WTC11 (cell line): Measurements from ENCODE around the gene UNC50. TPM values are rescaled to one million over a fixed set of nuclear protein-coding genes. Genes with fewer than 3 reads are reported as not detected.

Experiments used
- ATAC-seq: fragments of 200-7000 bp; cut with Tn5 transposase; 2 replicates; pipeline ENCODE4 v1.10.0; 2021; ENCODE audit warnings: mild to moderate bottlenecking, moderate library complexity
- CTCF ChIA-PET: fragments of 300-600 bp; sonication (Branson Sonifier 250); formaldehyde crosslinking; loops from one replicate; lab custom pipeline; 2021; ENCODE audit warnings: antibody characterized with exemption; lab: Charles Lee
- POLR2A ChIA-PET: fragments of 350-600 bp; sonication (Branson Sonifier 250); formaldehyde crosslinking; loops from one replicate; lab custom pipeline; 2021; ENCODE audit warnings: antibody characterized with exemption; lab: Charles Lee
- DNase-seq: peaks from one replicate; pipeline ENCODE4 v3.0.0; 2021; ENCODE audit warnings: low spot score
- H3K27ac Mint-ChIP-seq: 2 replicates; pipeline ENCODE4 v1.8.0; 2021; ENCODE audit warnings: mixed read lengths
- H3K27me3 Mint-ChIP-seq: 2 replicates; pipeline ENCODE4 v1.8.0; 2021; ENCODE audit warnings: low read depth, mild to moderate bottlenecking, moderate library complexity, mixed read lengths
- H3K36me3 Mint-ChIP-seq: 2 replicates; pipeline ENCODE4 v1.8.0; 2021; ENCODE audit warnings: mixed read lengths
- H3K4me1 Mint-ChIP-seq: 2 replicates; pipeline ENCODE4 v1.8.0; 2022; ENCODE audit warnings: mixed read lengths
- H3K4me3 Mint-ChIP-seq: 2 replicates; pipeline ENCODE4 v1.8.0; 2021; ENCODE audit warnings: mild to moderate bottlenecking, moderate library complexity, mixed read lengths
- H3K9me3 Mint-ChIP-seq: 2 replicates; pipeline ENCODE4 v1.8.0; 2021; ENCODE audit warnings: mixed read lengths
- AFF4 ChIP-seq: sonication (generic); formaldehyde crosslinking; IDR thresholded peaks from 2 replicates; pipeline ENCODE4 v1.8.1; 2023; ENCODE audit warnings: mild to moderate bottlenecking, missing genetic modification reagents, borderline replicate concordance
- CTCF ChIP-seq: fragments of 200-600 bp; IDR thresholded peaks from 2 replicates; pipeline ENCODE4 v1.8.0; 2022; ENCODE audit warnings: antibody characterized with exemption
- FOXJ3 ChIP-seq: sonication (generic); formaldehyde crosslinking; IDR thresholded peaks from 2 replicates; pipeline ENCODE4 v1.9.0; 2021; ENCODE audit warnings: missing genetic modification reagents, mild to moderate bottlenecking, borderline replicate concordance
- IRF1 ChIP-seq: sonication (generic); formaldehyde crosslinking; IDR thresholded peaks from 2 replicates; pipeline ENCODE4 v1.8.0; 2023; ENCODE audit warnings: missing genetic modification reagents
- IRF2 ChIP-seq: sonication (generic); formaldehyde crosslinking; IDR thresholded peaks from 2 replicates; pipeline ENCODE4 v1.8.0; 2022; ENCODE audit warnings: low read depth, missing genetic modification reagents, borderline replicate concordance
- MLX ChIP-seq: sonication (generic); formaldehyde crosslinking; IDR thresholded peaks from 2 replicates; pipeline ENCODE4 v1.8.1; 2023; ENCODE audit warnings: mild to moderate bottlenecking, missing genetic modification reagents, moderate library complexity
- NFE2L1 ChIP-seq: sonication (generic); formaldehyde crosslinking; IDR thresholded peaks from 2 replicates; pipeline ENCODE4 v1.8.1; 2023; ENCODE audit warnings: missing genetic modification reagents
- NR1H2 ChIP-seq: sonication (generic); formaldehyde crosslinking; IDR thresholded peaks from 2 replicates; pipeline ENCODE4 v1.9.0; 2021; ENCODE audit warnings: mild to moderate bottlenecking, moderate library complexity, missing genetic modification reagents
- PREB ChIP-seq: sonication (generic); formaldehyde crosslinking; IDR thresholded peaks from 2 replicates; pipeline ENCODE4 v1.8.1; 2022; ENCODE audit warnings: mild to moderate bottlenecking, missing genetic modification reagents, moderate library complexity, borderline replicate concordance
- RORB ChIP-seq: fragments of 250-450 bp; sonication (Bioruptor Pico); IDR thresholded peaks from 2 replicates; pipeline ENCODE4 v1.9.0; 2021; ENCODE audit warnings: mild to moderate bottlenecking
- SOX15 ChIP-seq: fragments of 250-450 bp; sonication (Bioruptor Pico); IDR thresholded peaks from 2 replicates; pipeline ENCODE4 v1.9.0; 2021; ENCODE audit warnings: mild to moderate bottlenecking
- SP1 ChIP-seq: sonication (generic); formaldehyde crosslinking; conservative IDR thresholded peaks from 2 replicates; pipeline ENCODE4 v1.8.1; 2022; ENCODE audit warnings: missing genetic modification reagents
- TCF7 ChIP-seq: sonication (generic); formaldehyde crosslinking; IDR thresholded peaks from 2 replicates; pipeline ENCODE4 v1.8.0; 2022; ENCODE audit warnings: mild to moderate bottlenecking, low read depth, missing genetic modification reagents, moderate library complexity
- TEAD4 ChIP-seq: sonication (generic); formaldehyde crosslinking; IDR thresholded peaks from 2 replicates; pipeline ENCODE4 v1.8.0; 2022; ENCODE audit warnings: mild to moderate bottlenecking, missing genetic modification reagents
- ZBTB21 ChIP-seq: sonication (generic); formaldehyde crosslinking; IDR thresholded peaks from 2 replicates; pipeline ENCODE4 v1.8.1; 2023; ENCODE audit warnings: mild to moderate bottlenecking, missing genetic modification reagents, borderline replicate concordance
- ZBTB43 ChIP-seq: sonication (generic); formaldehyde crosslinking; IDR thresholded peaks from 2 replicates; pipeline ENCODE4 v1.8.1; 2023; ENCODE audit warnings: mild to moderate bottlenecking, missing genetic modification reagents
- ZNF263 ChIP-seq: sonication (generic); formaldehyde crosslinking; IDR thresholded peaks from 2 replicates; pipeline ENCODE4 v1.8.1; 2022; ENCODE audit warnings: low read depth, mild to moderate bottlenecking, moderate library complexity, missing genetic modification reagents
- ZNF396 ChIP-seq: fragments of 250-450 bp; sonication (Bioruptor Pico); IDR thresholded peaks from 2 replicates; pipeline ENCODE4 v1.8.0; 2021; ENCODE audit warnings: mild to moderate bottlenecking, moderate library complexity, borderline replicate concordance
- ZNF423 ChIP-seq: fragments of 250-450 bp; sonication (Bioruptor Pico); IDR thresholded peaks from 2 replicates; pipeline ENCODE4 v2.1.2; 2022; ENCODE audit warnings: mild to moderate bottlenecking, moderate library complexity
- ZSCAN18 ChIP-seq: fragments of 250-450 bp; sonication (Bioruptor Pico); IDR thresholded peaks from 2 replicates; pipeline ENCODE4 v2.1.2; 2022; ENCODE audit warnings: mild to moderate bottlenecking, moderate library complexity
- total RNA-seq: library from RNA; stranded (reverse); gene quantifications from 3 replicates; pipeline ENCODE4 v1.2.3, GENCODE V29; 2021

The UNC50 gene
- total RNA-seq, 1 experiment from 2014 or later: 26.7 TPM

GRCh38 chr2:98565941-98566340, 42.4 kb upstream of the UNC50 start:
- no peaks in the 10 kb centered on the region for H3K9me3 Mint-ChIP-seq
- H3K4me1 Mint-ChIP-seq: no peaks in the 10 kb centered on the region
- H3K27ac Mint-ChIP-seq: no peak overlapping the region
- DNase-seq (no peak), ATAC-seq (no peak)
- TF ChIP-seq MLX (no peak), ZBTB21 (no peak), PREB (CRISPR knock-in tag) (no peak), IRF2 (no peak), TCF7 (CRISPR knock-in tag) (no peak), ZSCAN18 (no peak), ZNF423 (CRISPR knock-in tag) (no peak), SOX15 (no peak), TEAD4 (CRISPR knock-in tag) (no peak), FOXJ3 (no peak)
- CTCF ChIA-PET: no interaction called here
- peaks cover 33% of the 10 kb centered on the region for H3K36me3 Mint-ChIP-seq
- H3K27me3 Mint-ChIP-seq: no peaks in the 10 kb centered on the region
- H3K4me3 Mint-ChIP-seq: no peak overlapping the region
- POLR2A ChIA-PET: no interaction called here

GRCh38 chr2:98568161-98568956, 40.0 kb upstream of the UNC50 start:
- Mint-ChIP-seq H3K36me3 (peaks cover 37% of the 10 kb centered on the region), H3K27me3 (no peaks in the 10 kb centered on the region), H3K9me3 (no peaks in the 10 kb centered on the region), H3K4me1 (no peaks in the 10 kb centered on the region), H3K4me3 (no peak overlapping the region), H3K27ac (no peak overlapping the region; the same call in 1 of the 2 replicates)
- TF ChIP-seq ZNF396 (no peak), NFE2L1 (CRISPR knock-in tag) (no peak), SP1 (no peak), IRF1 (no peak), IRF2 (no peak), NR1H2 (CRISPR knock-in tag) (no peak), RORB (CRISPR knock-in tag) (no peak)
- DNase-seq (no peak), ATAC-seq (no peak)
- ChIA-PET CTCF (interaction anchor here (0.5 to 1.6 kb wide), 31 partner anchors 9 to 1221 kb away, joined by 3 to 12 read pairs (median 4); no protein-coding TSS in a partner anchor), POLR2A (no interaction called here)

- H3K36me3 Mint-ChIP-seq: peaks cover 44% of the 10 kb centered on the region
- ChIA-PET CTCF (interaction anchor here (0.5 to 1.6 kb wide), 32 partner anchors 8 to 1220 kb away, joined by 3 to 12 read pairs (median 4); no protein-coding TSS in a partner anchor), POLR2A (interaction anchor here (0.6 kb wide), 1 partner anchor 504 kb away, joined by 5 read pairs; no protein-coding TSS in a partner anchor)
- TF ChIP-seq ZBTB43 (CRISPR knock-in tag) (no peak), AFF4 (CRISPR knock-in tag) (no peak), NFE2L1 (CRISPR knock-in tag) (no peak), ZNF263 (no peak), CTCF (peak; percentile 99)
- DNase-seq (peak; percentile 88), ATAC-seq (peak; percentile 97)
- no peak overlapping the region for H3K4me3 Mint-ChIP-seq
- H3K27me3 Mint-ChIP-seq: no peaks in the 10 kb centered on the region
- H3K27ac Mint-ChIP-seq: no peak overlapping the region
- no peaks in the 10 kb centered on the region for H3K9me3 Mint-ChIP-seq
- H3K4me1 Mint-ChIP-seq: no peaks in the 10 kb centered on the region
These were observed 39.1 kb upstream of the UNC50 start for GRCh38 chr2:98569197-98569793.
